Measurements from ENCODE around the gene BCL3. TPM values are rescaled to one million over a fixed set of nuclear protein-coding genes. Genes with fewer than 3 reads are reported as not detected.

The BCL3 gene
- total and polyA plus RNA-seq, 4 donors = 17.6 to 233 (median 63.8) TPM

- Histone ChIP-seq H3K9ac (ENCODE audit: insufficient read depth in 1 of 2, low read length in 2 of 2) (no peak overlapping the region), H3K9me3 (ENCODE audit: control insufficient read depth in 4 of 4, insufficient read depth in 3 of 4, low read length in 3 of 4) (no peaks in the 10 kb centered on the region), H3K36me3 (ENCODE audit: control insufficient read depth in 4 of 4, insufficient read depth in 4 of 4, low read length in 4 of 4) (no peaks in the 10 kb centered on the region), H3K27ac (ENCODE audit: low read depth in 1 of 2, low read length in 1 of 2) (no peak overlapping the region), H3K4me1 (ENCODE audit: control insufficient read depth in 5 of 5, insufficient read depth in 5 of 5, low read length in 5 of 5) (peaks cover 0 to 2% (median 0%) of the 10 kb centered on the region in 5 donors), H3K4me3 (no peak overlapping the region), H3K27me3 (ENCODE audit: control insufficient read depth in 3 of 3, insufficient read depth in 3 of 3, low read length in 2 of 3) (no peaks in the 10 kb centered on the region)
- no peak for DNase-seq
- ATAC-seq (ENCODE audit: insufficient read depth, low FRiP score) = no peak
- no peak for TF ChIP-seq CTCF (IDR thresholded peaks at IDR 0.05; ENCODE audit: control extremely low read depth, extremely low read depth)
- 92 to 93% methylated on average over 13 of the region's 13 CpGs for WGBS, 2 donors
Observed at GRCh38 chr19:44795398-44795987, 47.0 kb downstream of the BCL3 start.

- Histone ChIP-seq H3K9me3 (ENCODE audit: control insufficient read depth in 4 of 4, insufficient read depth in 3 of 4, low read length in 3 of 4) (no peaks in the 10 kb centered on the region), H3K36me3 (ENCODE audit: control insufficient read depth in 4 of 4, insufficient read depth in 4 of 4, low read length in 4 of 4) (no peaks in the 10 kb centered on the region), H3K4me1 (ENCODE audit: control insufficient read depth in 5 of 5, insufficient read depth in 5 of 5, low read length in 5 of 5) (peaks cover 0 to 2% (median 0%) of the 10 kb centered on the region in 5 donors), H3K9ac (ENCODE audit: insufficient read depth in 1 of 2, low read length in 2 of 2) (no peak overlapping the region), H3K27me3 (ENCODE audit: control insufficient read depth in 3 of 3, insufficient read depth in 3 of 3, low read length in 2 of 3) (no peaks in the 10 kb centered on the region), H3K27ac (ENCODE audit: low read depth in 1 of 2, low read length in 1 of 2) (peak overlapping the region; percentile 47 to 75), H3K4me3 (no peak overlapping the region)
- DNase-seq (peak in 2 of 3 donors; percentile 38 to 71), ATAC-seq (ENCODE audit: insufficient read depth, low FRiP score) (no peak)
- TF ChIP-seq CTCF (IDR thresholded peaks at IDR 0.05; ENCODE audit: control extremely low read depth, extremely low read depth) = no peak
- 14 to 34% methylated on average over 12 of the region's 12 CpGs for WGBS, 2 donors
Observed at GRCh38 chr19:44796701-44797115, 48.2 kb downstream of the BCL3 start.

GRCh38 chr19:44799627-44800346 is 51.3 kb downstream of the BCL3 start:
- H3K36me3 ChIP-seq (ENCODE audit: control insufficient read depth in 4 of 4, insufficient read depth in 4 of 4, low read length in 4 of 4) = no peaks in the 10 kb centered on the region
- ATAC-seq (ENCODE audit: insufficient read depth, low FRiP score) (no peak), DNase-seq (no peak)
- no peak overlapping the region for H3K4me3 ChIP-seq
- no peak for TF ChIP-seq CTCF (IDR thresholded peaks at IDR 0.05; ENCODE audit: control extremely low read depth, extremely low read depth)
- peaks cover 0 to 3% (median 0%) of the 10 kb centered on the region in 5 donors for H3K4me1 ChIP-seq (ENCODE audit: control insufficient read depth in 5 of 5, insufficient read depth in 5 of 5, low read length in 5 of 5)
- peaks cover 0 to 4% (median 0%) of the 10 kb centered on the region in 4 donors for H3K9me3 ChIP-seq (ENCODE audit: control insufficient read depth in 4 of 4, insufficient read depth in 3 of 4, low read length in 3 of 4)
- H3K27me3 ChIP-seq (ENCODE audit: control insufficient read depth in 3 of 3, insufficient read depth in 3 of 3, low read length in 2 of 3) = no peaks in the 10 kb centered on the region
- no peak overlapping the region for H3K9ac ChIP-seq (ENCODE audit: insufficient read depth in 1 of 2, low read length in 2 of 2)
- peak overlapping the region in 1 of 2 donors; percentile 6 for H3K27ac ChIP-seq (ENCODE audit: low read depth in 1 of 2, low read length in 1 of 2)
- WGBS, 2 donors = 69 to 72% methylated on average over 10 of the region's 10 CpGs
